HepG2 (cell line): Measurements from ENCODE around the gene TMEM107. TPM values are rescaled to one million over a fixed set of nuclear protein-coding genes. Genes with fewer than 3 reads are reported as not detected.

ENCODE experiments used
- FIP1L1 ChIP-seq: fragments of 200-400 bp; formaldehyde crosslinking; IDR thresholded peaks from 2 replicates; pipeline ENCODE4 v1.6.1; 2018; ENCODE audit warnings: low read depth, mild to moderate bottlenecking, low read length, moderate library complexity, borderline replicate concordance; ENCODE audit not compliant: insufficient read depth
- FOSL1 ChIP-seq: sonication (generic); formaldehyde crosslinking; IDR thresholded peaks from 2 replicates; pipeline ENCODE4 v1.9.0; 2021; ENCODE audit warnings: missing genetic modification reagents, borderline replicate concordance
- FOXJ3 ChIP-seq: sonication (generic); formaldehyde crosslinking; IDR thresholded peaks from 2 replicates; pipeline ENCODE4 v1.4.0; 2020; ENCODE audit warnings: missing genetic modification reagents, mild to moderate bottlenecking, borderline replicate concordance
- HMG20A ChIP-seq: IDR thresholded peaks from 2 replicates; pipeline ENCODE4 v1.6.1; 2016; ENCODE audit warnings: borderline replicate concordance
- HNF4G ChIP-seq, 2 experiments: sonication (generic) in 1 of 2; formaldehyde crosslinking in 1 of 2; IDR thresholded peaks; 2 replicates each; pipeline versions ENCODE4 v1.4.0 to v1.6.1; 2011 to 2020; ENCODE audit warnings: borderline replicate concordance in 2 of 2, low read depth in 2 of 2, mild to moderate bottlenecking in 2 of 2, low read length in 1 of 2, missing genetic modification reagents in 1 of 2, moderate library complexity in 1 of 2
- IRX3 ChIP-seq: sonication (generic); formaldehyde crosslinking; IDR thresholded peaks from 2 replicates; pipeline ENCODE4 v1.8.1; 2023; ENCODE audit warnings: mild to moderate bottlenecking, low read depth, missing genetic modification reagents, borderline replicate concordance
- KMT2A ChIP-seq: sonication (generic); formaldehyde crosslinking; IDR thresholded peaks from 2 replicates; pipeline ENCODE4 v1.4.0; 2020; ENCODE audit warnings: missing genetic modification reagents
- MIER3 ChIP-seq: IDR thresholded peaks from 2 replicates; pipeline ENCODE4 v1.6.1; 2016; ENCODE audit warnings: missing compliant biosample characterization, borderline replicate concordance
- MYNN ChIP-seq: sonication (generic); formaldehyde crosslinking; IDR thresholded peaks from 2 replicates; pipeline ENCODE4 v1.4.0; 2020; ENCODE audit warnings: mild to moderate bottlenecking, low read depth, missing genetic modification reagents
- NFRKB ChIP-seq: fragments of 450-650 bp; IDR thresholded peaks from 2 replicates; pipeline ENCODE4 v1.6.1; 2017
- RAD51 ChIP-seq: fragments of 450-650 bp; IDR thresholded peaks from 2 replicates; pipeline ENCODE4 v1.6.1; 2016; ENCODE audit warnings: borderline replicate concordance
- SAFB2 ChIP-seq: sonication (generic); formaldehyde crosslinking; IDR thresholded peaks from 2 replicates; pipeline ENCODE4 v1.5.1; 2020; ENCODE audit warnings: missing genetic modification reagents, low read depth, mild to moderate bottlenecking, borderline replicate concordance
- SIN3B ChIP-seq: fragments of 150-350 bp; IDR thresholded peaks from 2 replicates; pipeline ENCODE4 v1.6.1; 2014; ENCODE audit warnings: low read length
- SRSF4 ChIP-seq: fragments of 200-400 bp; formaldehyde crosslinking; IDR thresholded peaks from one replicate; pipeline ENCODE4 v1.6.1; 2018; ENCODE audit warnings: mild to moderate bottlenecking, low read depth, low read length, moderate library complexity; ENCODE audit not compliant: poor library complexity, severe bottlenecking
- TOPORS ChIP-seq: sonication (generic); formaldehyde crosslinking; IDR thresholded peaks from 2 replicates; pipeline ENCODE4 v1.8.0; 2023; ENCODE audit warnings: mild to moderate bottlenecking, missing genetic modification reagents
- ZBTB3 ChIP-seq: sonication (generic); formaldehyde crosslinking; IDR thresholded peaks from 2 replicates; pipeline ENCODE4 v1.4.0; 2020; ENCODE audit warnings: low read depth, mild to moderate bottlenecking, moderate library complexity, missing genetic modification reagents, borderline replicate concordance
- ZNF33A ChIP-seq: sonication (generic); formaldehyde crosslinking; IDR thresholded peaks from 2 replicates; pipeline ENCODE4 v1.5.1; 2020; ENCODE audit warnings: missing genetic modification reagents, mild to moderate bottlenecking, moderate library complexity, borderline replicate concordance
- ZNF432 ChIP-seq: sonication (generic); formaldehyde crosslinking; IDR thresholded peaks from 2 replicates; pipeline ENCODE4 v1.5.0; 2020; ENCODE audit warnings: missing genetic modification reagents, mild to moderate bottlenecking, borderline replicate concordance
- ZNF510 ChIP-seq: sonication (generic); formaldehyde crosslinking; IDR thresholded peaks from 2 replicates; pipeline ENCODE4 v1.4.0; 2020; ENCODE audit warnings: low read depth, mild to moderate bottlenecking, missing genetic modification reagents
- ZNF557 ChIP-seq: sonication (generic); formaldehyde crosslinking; IDR thresholded peaks from 2 replicates; pipeline ENCODE4 v1.4.0; 2020; ENCODE audit warnings: missing genetic modification reagents
- ZNF670 ChIP-seq: sonication (generic); formaldehyde crosslinking; IDR thresholded peaks from 2 replicates; pipeline ENCODE4 v1.8.0; 2022; ENCODE audit warnings: mild to moderate bottlenecking, missing genetic modification reagents, borderline replicate concordance
- ZNF768 ChIP-seq: sonication (generic); formaldehyde crosslinking; IDR thresholded peaks from 2 replicates; pipeline ENCODE4 v1.4.0; 2020; ENCODE audit warnings: missing genetic modification reagents
- polyA plus RNA-seq, 8 experiments: library from polyadenylated mRNA; depleted of rRNA in 3 of 8; stranded (reverse) in 7 of 8; unstranded in 1 of 8; fragments of >200 nt; fragmentation: Illumina TruSeq in 4 of 8; extraction: Trizol in 4 of 8; gene quantifications; 2 replicates each; pipeline versions ENCODE4 v1.2.1 to v1.2.3, GENCODE V29; 2011 to 2016; ENCODE audit warnings: low read depth in 4 of 8, missing spikeins in 1 of 8, mixed read lengths in 1 of 8; ENCODE audit not compliant: insufficient read depth in 1 of 8
- total RNA-seq, 5 experiments: library from RNA; depleted of rRNA; stranded (reverse); fragments of >200 nt; fragmentation: Illumina TruSeq; extraction: Trizol; gene quantifications; 2 replicates each; pipeline ENCODE4 v1.2.3, GENCODE V29; 2016; ENCODE audit warnings: low read depth in 1 of 5
- TF ChIP-seq, protein P1 (sequence below): sonication (generic); formaldehyde crosslinking; IDR thresholded peaks from 2 replicates; pipeline ENCODE4 v1.5.1; 2020; ENCODE audit warnings: mild to moderate bottlenecking, missing genetic modification reagents
- TF ChIP-seq, protein P2 (sequence below): sonication (generic); formaldehyde crosslinking; IDR thresholded peaks from 2 replicates; pipeline ENCODE4 v1.9.0; 2022; ENCODE audit warnings: missing genetic modification reagents, mild to moderate bottlenecking, borderline replicate concordance

The TMEM107 gene
- total and polyA plus RNA-seq, 2 of the 13 experiments (the other 11 are each of a cell fraction or from before 2014, with no cell fraction given): 7.2 to 15.3 TPM

GRCh38 chr17:8210761-8211458, 34.7 kb upstream of the TMEM107 start (continued):
- TF ChIP-seq TOPORS (CRISPR knock-in tag) (no peak), ZNF768 (CRISPR knock-in tag) (no peak), ZNF557 (CRISPR knock-in tag) (no peak), NFRKB (no peak), RAD51 (no peak), SAFB2 (no peak), ZNF510 (no peak), MIER3 (no peak; the same call in 1 of the 2 replicates), HMG20A (CRISPR knock-in tag) (0 out of 2 replicates have a peak, but pooled peaks have one; percentile 12), FIP1L1 (no peak), ZNF432 (no peak), ZBTB3 (CRISPR knock-in tag) (no peak), FOSL1 (CRISPR knock-in tag) (no peak), ZNF33A (CRISPR knock-in tag) (no peak), MYNN (no peak), FOXJ3 (CRISPR knock-in tag) (0 out of 2 replicates have a peak, but pooled peaks have one; percentile 21), HNF4G (IDR thresholded peaks at IDR 0.05; ENCODE audit: borderline replicate concordance, low read depth, low read length) (peak; percentile 66; the same call in 1 of the 2 replicates), HNF4G (CRISPR knock-in tag; IDR thresholded peaks at IDR 0.05; ENCODE audit: borderline replicate concordance, low read depth) (no peak), KMT2A (no peak), IRX3 (CRISPR knock-in tag) (no peak), SIN3B (no peak), SRSF4 (no peak), ZNF670 (CRISPR knock-in tag) (peak; percentile 69; the same call in 1 of the 2 replicates)
- TF ChIP-seq, protein P1, sequence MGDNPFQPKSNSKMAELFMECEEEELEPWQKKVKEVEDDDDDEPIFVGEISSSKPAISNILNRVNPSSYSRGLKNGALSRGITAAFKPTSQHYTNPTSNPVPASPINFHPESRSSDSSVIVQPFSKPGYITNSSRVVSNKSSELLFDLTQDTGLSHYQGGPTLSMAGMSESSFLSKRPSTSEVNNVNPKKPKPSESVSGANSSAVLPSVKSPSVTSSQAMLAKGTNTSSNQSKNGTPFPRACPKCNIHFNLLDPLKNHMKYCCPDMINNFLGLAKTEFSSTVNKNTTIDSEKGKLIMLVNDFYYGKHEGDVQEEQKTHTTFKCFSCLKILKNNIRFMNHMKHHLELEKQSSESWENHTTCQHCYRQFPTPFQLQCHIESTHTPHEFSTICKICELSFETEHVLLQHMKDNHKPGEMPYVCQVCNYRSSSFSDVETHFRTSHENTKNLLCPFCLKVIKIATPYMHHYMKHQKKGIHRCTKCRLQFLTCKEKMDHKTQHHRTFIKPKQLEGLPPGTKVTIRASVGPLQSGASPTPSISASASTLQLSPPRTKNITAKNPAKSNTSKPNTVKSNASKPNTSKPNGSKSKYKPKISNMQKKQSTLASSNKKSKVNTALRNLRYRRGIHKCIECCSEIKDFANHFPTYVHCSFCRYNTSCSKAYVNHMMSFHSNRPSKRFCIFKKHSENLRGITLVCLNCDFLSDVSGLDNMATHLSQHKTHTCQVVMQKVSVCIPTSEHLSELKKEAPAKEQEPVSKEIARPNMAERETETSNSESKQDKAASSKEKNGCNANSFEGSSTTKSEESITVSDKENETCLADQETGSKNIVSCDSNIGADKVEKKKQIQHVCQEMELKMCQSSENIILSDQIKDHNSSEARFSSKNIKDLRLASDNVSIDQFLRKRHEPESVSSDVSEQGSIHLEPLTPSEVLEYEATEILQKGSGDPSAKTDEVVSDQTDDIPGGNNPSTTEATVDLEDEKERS (CRISPR knock-in tag): 0 out of 2 replicates have a peak, but pooled peaks have one; percentile 65
- TF ChIP-seq, protein P2, sequence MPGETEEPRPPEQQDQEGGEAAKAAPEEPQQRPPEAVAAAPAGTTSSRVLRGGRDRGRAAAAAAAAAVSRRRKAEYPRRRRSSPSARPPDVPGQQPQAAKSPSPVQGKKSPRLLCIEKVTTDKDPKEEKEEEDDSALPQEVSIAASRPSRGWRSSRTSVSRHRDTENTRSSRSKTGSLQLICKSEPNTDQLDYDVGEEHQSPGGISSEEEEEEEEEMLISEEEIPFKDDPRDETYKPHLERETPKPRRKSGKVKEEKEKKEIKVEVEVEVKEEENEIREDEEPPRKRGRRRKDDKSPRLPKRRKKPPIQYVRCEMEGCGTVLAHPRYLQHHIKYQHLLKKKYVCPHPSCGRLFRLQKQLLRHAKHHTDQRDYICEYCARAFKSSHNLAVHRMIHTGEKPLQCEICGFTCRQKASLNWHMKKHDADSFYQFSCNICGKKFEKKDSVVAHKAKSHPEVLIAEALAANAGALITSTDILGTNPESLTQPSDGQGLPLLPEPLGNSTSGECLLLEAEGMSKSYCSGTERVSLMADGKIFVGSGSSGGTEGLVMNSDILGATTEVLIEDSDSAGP (CRISPR knock-in tag): no peak
